PFSK-1 (cell line): ENCODE results near the gene POMT1.

Experiments
- FOXP2 ChIP-seq: optimal IDR thresholded peaks from 2 replicates; pipeline ENCODE3; 2011; ENCODE audit warnings: borderline replicate concordance, control low read depth, inconsistent platforms; ENCODE audit not compliant: insufficient read depth; ENCODE audit errors: extremely low read length, extremely low read depth
- POLR2AphosphoS5 ChIP-seq: IDR thresholded peaks from 2 replicates; pipeline ENCODE4 v1.6.1; 2012; ENCODE audit warnings: low read depth, mild to moderate bottlenecking, control low read depth, low read length, moderate library complexity
- REST ChIP-seq, 2 experiments: IDR thresholded peaks; 2 replicates each; pipeline versions ENCODE4 v1.6.1 to v1.8.0; 2011 to 2012; ENCODE audit warnings: low read depth in 2 of 2, low read length in 2 of 2, control low read depth in 1 of 2, inconsistent platforms in 1 of 2, mild to moderate bottlenecking in 1 of 2, moderate library complexity in 1 of 2; ENCODE audit not compliant: insufficient read depth in 1 of 2
- SIN3A ChIP-seq: IDR thresholded peaks from 2 replicates; pipeline ENCODE4 v1.6.1; 2012; ENCODE audit warnings: mild to moderate bottlenecking, low read length, moderate library complexity, borderline replicate concordance; ENCODE audit not compliant: insufficient read depth
- TAF1 ChIP-seq: IDR thresholded peaks from 2 replicates; pipeline ENCODE4 v1.6.1; 2012; ENCODE audit warnings: low read length, control low read depth, borderline replicate concordance; ENCODE audit not compliant: insufficient read depth

POMT1 gene

GRCh38 chr9:131516930-131517329 lies 14.2 kb downstream of the POMT1 start:
- TF ChIP-seq TAF1 (no peak), REST (IDR thresholded peaks at IDR 0.05; ENCODE audit: insufficient read depth in 1 of 2, low read depth in 2 of 2, low read length in 2 of 2) (no peak), POLR2AphosphoS5 (no peak), SIN3A (no peak), FOXP2 (no peak)

- TF ChIP-seq REST (IDR thresholded peaks at IDR 0.05; ENCODE audit: insufficient read depth in 1 of 2, low read depth in 2 of 2, low read length in 2 of 2) (no peak), FOXP2 (no peak), TAF1 (no peak), SIN3A (no peak), POLR2AphosphoS5 (no peak)
Observed at GRCh38 chr9:131517761-131518190, 15.1 kb downstream of the POMT1 start.

GRCh38 chr9:131518553-131518952 lies 15.8 kb downstream of the POMT1 start:
- TF ChIP-seq TAF1: no peak
- TF ChIP-seq FOXP2: no peak
- no peak for TF ChIP-seq REST (IDR thresholded peaks at IDR 0.05; ENCODE audit: insufficient read depth in 1 of 2, low read depth in 2 of 2, low read length in 2 of 2)
- no peak for TF ChIP-seq SIN3A
- no peak for TF ChIP-seq POLR2AphosphoS5

GRCh38 chr9:131520503-131520902 lies 17.8 kb downstream of the POMT1 start:
- no peak for TF ChIP-seq TAF1
- no peak for TF ChIP-seq REST (IDR thresholded peaks at IDR 0.05; ENCODE audit: insufficient read depth in 1 of 2, low read depth in 2 of 2, low read length in 2 of 2)
- no peak for TF ChIP-seq POLR2AphosphoS5
- TF ChIP-seq FOXP2: no peak
- no peak for TF ChIP-seq SIN3A

- no peak for TF ChIP-seq POLR2AphosphoS5
- no peak for TF ChIP-seq SIN3A
- TF ChIP-seq FOXP2: no peak
- TF ChIP-seq REST (IDR thresholded peaks at IDR 0.05; ENCODE audit: insufficient read depth in 1 of 2, low read depth in 2 of 2, low read length in 2 of 2): no peak
- TF ChIP-seq TAF1: no peak
Observed at GRCh38 chr9:131521203-131521602, 18.5 kb downstream of the POMT1 start.
